K562 (cell line): ENCODE results near the gene CDR2L. TPM values are rescaled to one million over a fixed set of nuclear protein-coding genes. Genes with fewer than 3 reads are reported as not detected.
A peak's percentile ranks its signal among the peaks of the same experiment; 100 is the strongest.

Experiments used
- BHLHE40 ChIP-seq: IDR thresholded peaks from 2 replicates; pipeline ENCODE4 v1.6.1; 2011; ENCODE audit warnings: low read length, improper control_type of control experiment
- CBX5 ChIP-seq: IDR thresholded peaks from 2 replicates; pipeline ENCODE4 v1.6.1; 2014; ENCODE audit warnings: low read depth, borderline replicate concordance
- CTCF ChIP-seq, 3 experiments: IDR thresholded peaks in 2 of 3; conservative IDR thresholded peaks in 1 of 3; 2 replicates each; pipeline ENCODE4 v1.5.1; 2011 to 2012; ENCODE audit warnings: low read length in 3 of 3, mild to moderate bottlenecking in 3 of 3, control low read depth in 2 of 3, improper control_type of control experiment in 1 of 3, inconsistent platforms in 1 of 3, low read depth in 1 of 3, mixed read lengths in 1 of 3, moderate library complexity in 1 of 3; ENCODE audit not compliant: insufficient read depth in 2 of 3
- CXXC5 ChIP-seq: fragments of 250-450 bp; sonication (Bioruptor Pico); IDR thresholded peaks from 2 replicates; pipeline ENCODE4 v1.8.0; 2022; ENCODE audit warnings: inconsistent platforms, mild to moderate bottlenecking, moderate library complexity
- FOXM1 ChIP-seq, 2 experiments: fragments of 450-650 bp in 1 of 2; sonication (generic) in 1 of 2; formaldehyde crosslinking in 1 of 2; IDR thresholded peaks; 2 replicates each; pipeline versions ENCODE4 v1.6.1 to v1.9.0; 2017 to 2022; ENCODE audit warnings: low read depth in 2 of 2, mild to moderate bottlenecking in 2 of 2, missing genetic modification reagents in 1 of 2, moderate library complexity in 1 of 2
- HMG20A ChIP-seq: fragments of 450-650 bp; formaldehyde crosslinking; conservative IDR thresholded peaks from 2 replicates; pipeline ENCODE4 v1.4.0; 2020; ENCODE audit warnings: mild to moderate bottlenecking, mixed read lengths
- MAX ChIP-seq: sonication (generic); formaldehyde crosslinking; IDR thresholded peaks from 2 replicates; pipeline ENCODE4 v1.9.0; 2022; ENCODE audit warnings: mild to moderate bottlenecking, missing genetic modification reagents
- MEIS2 ChIP-seq: fragments of 450-650 bp; IDR thresholded peaks from 2 replicates; pipeline ENCODE4 v1.6.1; 2014; ENCODE audit warnings: mild to moderate bottlenecking; ENCODE audit not compliant: partially characterized antibody
- MTA2 ChIP-seq: fragments of 450-650 bp; IDR thresholded peaks from 2 replicates; pipeline ENCODE4 v1.6.1; 2016; ENCODE audit warnings: low read depth
- NCOA4 ChIP-seq: fragments of 450-650 bp; IDR thresholded peaks from 2 replicates; pipeline ENCODE4 v1.6.1; 2018; ENCODE audit warnings: mild to moderate bottlenecking; ENCODE audit not compliant: partially characterized antibody
- NFYB ChIP-seq: IDR thresholded peaks from 2 replicates; pipeline ENCODE4 v1.6.1; 2011; ENCODE audit warnings: mild to moderate bottlenecking, moderate library complexity; ENCODE audit not compliant: insufficient read length; ENCODE audit errors: extremely low read depth
- NR1H2 ChIP-seq: sonication (generic); formaldehyde crosslinking; IDR thresholded peaks from 2 replicates; pipeline ENCODE4 v1.4.0; 2020; ENCODE audit warnings: mild to moderate bottlenecking, missing genetic modification reagents
- POLR2G ChIP-seq: fragments of 200-400 bp; formaldehyde crosslinking; IDR thresholded peaks from 2 replicates; pipeline ENCODE4 v1.6.1; 2017; ENCODE audit warnings: low read depth, mild to moderate bottlenecking, antibody characterized with exemption, low read length, moderate library complexity
- SMARCA5 ChIP-seq: fragments of 450-650 bp; IDR thresholded peaks from 2 replicates; pipeline ENCODE4 v1.6.1; 2016
- SREBF2 ChIP-seq: sonication (generic); formaldehyde crosslinking; IDR thresholded peaks from 2 replicates; pipeline ENCODE4 v1.4.0; 2020; ENCODE audit warnings: mild to moderate bottlenecking, missing genetic modification reagents
- TEAD2 ChIP-seq: fragments of 450-650 bp; IDR thresholded peaks from 2 replicates; pipeline ENCODE4 v1.6.1; 2016; ENCODE audit warnings: missing genetic modification characterization, control low read depth, missing compliant biosample characterization
- THAP7 ChIP-seq: fragments of 250-450 bp; sonication (Bioruptor Pico); IDR thresholded peaks from 2 replicates; pipeline ENCODE4 v1.5.0; 2021
- ZBED1 ChIP-seq: IDR thresholded peaks from 2 replicates; pipeline ENCODE4 v1.6.1; 2014
- ZBTB49 ChIP-seq: sonication (generic); formaldehyde crosslinking; IDR thresholded peaks from 2 replicates; pipeline ENCODE4 v1.8.0; 2022; ENCODE audit warnings: missing genetic modification reagents, mild to moderate bottlenecking, borderline replicate concordance
- ZFP1 ChIP-seq: fragments of 450-650 bp; formaldehyde crosslinking; IDR thresholded peaks from 2 replicates; pipeline ENCODE4 v1.4.0; 2020; ENCODE audit warnings: mild to moderate bottlenecking, mixed read lengths
- ZNF347 ChIP-seq: fragments of 450-650 bp; formaldehyde crosslinking; IDR thresholded peaks from 2 replicates; pipeline ENCODE4 v1.4.0; 2020; ENCODE audit warnings: low read depth, mild to moderate bottlenecking, moderate library complexity
- ZNF511 ChIP-seq: sonication (generic); formaldehyde crosslinking; IDR thresholded peaks from 2 replicates; pipeline ENCODE4 v1.8.0; 2022; ENCODE audit warnings: mild to moderate bottlenecking, missing genetic modification reagents
- ZNF764 ChIP-seq: fragments of 250-450 bp; sonication (Bioruptor Pico); IDR thresholded peaks from 2 replicates; pipeline ENCODE4 v1.4.0; 2020; ENCODE audit warnings: low read depth, mild to moderate bottlenecking, moderate library complexity
- ZZZ3 ChIP-seq: fragments of 450-650 bp; IDR thresholded peaks from 2 replicates; pipeline ENCODE4 v1.6.1; 2016; ENCODE audit warnings: antibody characterized with exemption, mild to moderate bottlenecking, moderate library complexity
- polyA plus RNA-seq, 8 experiments: library from polyadenylated mRNA; depleted of rRNA in 4 of 8; stranded (reverse) in 5 of 8; unstranded in 3 of 8; fragments of >200 nt; fragmentation: Nextera tagmentation in 2 of 8; fragmentation: Illumina TruSeq in 1 of 8; extraction: Ambion mirVana in 2 of 8; extraction: Trizol in 1 of 8; gene quantifications; 2 replicates each; pipeline versions ENCODE4 v1.2.1 to v1.2.3, GENCODE V29; 2011 to 2014; ENCODE audit warnings: inconsistent platforms in 1 of 8, missing spikeins in 1 of 8
- total RNA-seq, 7 experiments: library from RNA; depleted of rRNA in 6 of 7; stranded (reverse); fragments of >200 nt in 6 of 7; fragmentation: Illumina TruSeq in 2 of 7; extraction: Trizol in 2 of 7; gene quantifications; 2 replicates each; pipeline versions ENCODE4 v1.2.1 to v1.2.3, GENCODE V29; 2011 to 2021; ENCODE audit warnings: low replicate concordance in 1 of 7

Gene CDR2L
- total and polyA plus RNA-seq, 9 of the 15 experiments (the other 6 are each of a cell fraction or from before 2014, with no cell fraction given) = 2.7 to 16.0 (median 7.3) TPM

- TF ChIP-seq CTCF (IDR thresholded peaks at IDR 0.05 in 2 of 3, conservative IDR thresholded peaks at IDR 0.05 in 1 of 3; ENCODE audit: insufficient read depth in 2 of 3, low read depth in 1 of 3, low read length in 3 of 3) = peak; percentile 42 to 79 (median 51); a peak in 5 of 6 replicates
- TF ChIP-seq ZZZ3 = 0 out of 2 replicates have a peak, but pooled peaks have one; percentile 27
- no peak for TF ChIP-seq BHLHE40
- TF ChIP-seq HMG20A (CRISPR knock-in tag) = no peak
- no peak for TF ChIP-seq ZFP1
- TF ChIP-seq MAX (CRISPR knock-in tag) = peak; percentile 85
- peak; percentile 77 for TF ChIP-seq ZNF764 (CRISPR knock-in tag)
- no peak for TF ChIP-seq MTA2
- no peak; the same call in 1 of the 2 replicates for TF ChIP-seq NR1H2 (CRISPR knock-in tag)
- TF ChIP-seq THAP7 (CRISPR knock-in tag) = peak; percentile 25; the same call in 1 of the 2 replicates
- TF ChIP-seq CBX5 = peak; percentile 63; the same call in 1 of the 2 replicates
- TF ChIP-seq MEIS2 = no peak
- TF ChIP-seq ZNF347 (CRISPR knock-in tag) = no peak
- no peak for TF ChIP-seq ZBTB49 (CRISPR knock-in tag)
- TF ChIP-seq POLR2G = peak; percentile 98
- no peak for TF ChIP-seq TEAD2 (tag)
- peak; percentile 79 for TF ChIP-seq CXXC5 (CRISPR knock-in tag)
- TF ChIP-seq FOXM1 (IDR thresholded peaks at IDR 0.05; ENCODE audit: low read depth) = no peak
- no peak for TF ChIP-seq FOXM1 (CRISPR knock-in tag; IDR thresholded peaks at IDR 0.05; ENCODE audit: low read depth)
- no peak for TF ChIP-seq NFYB
- peak; percentile 35; the same call in 1 of the 2 replicates for TF ChIP-seq ZBED1
- TF ChIP-seq ZNF511 = peak; percentile 81; the same call in 1 of the 2 replicates
- TF ChIP-seq NCOA4 = no peak
- TF ChIP-seq SREBF2 (CRISPR knock-in tag) = no peak
- TF ChIP-seq SMARCA5 = no peak
Measured at GRCh38 chr17:75012346-75013091, 25.1 kb downstream of the CDR2L start, which contains the start of gene MRPL58 (continued).
